Smooth muscle cell (in vitro differentiated cells): Measurements from ENCODE around the gene PCDHB10. TPM values are rescaled to one million over a fixed set of nuclear protein-coding genes. Genes with fewer than 3 reads are reported as not detected.

Experiments
- DNase-seq: peaks from one replicate; lab custom pipeline; 2025; ENCODE audit not compliant: unreplicated experiment; lab: John Stamatoyannopoulos, UW
- H2AFZ ChIP-seq: fragments of 200-600 bp; sonication (generic); 2 replicates; pipeline ENCODE4 v1.6.0; 2016; ENCODE audit warnings: antibody characterized with exemption, low read depth, mild to moderate bottlenecking
- H3F3A ChIP-seq: fragments of 200-600 bp; sonication (generic); 2 replicates; pipeline ENCODE4 v1.6.0; 2017; ENCODE audit warnings: antibody characterized with exemption, low read depth
- H3K27ac ChIP-seq: fragments of 200-600 bp; sonication (generic); 2 replicates; pipeline ENCODE4 v1.5.1; 2016; ENCODE audit warnings: low read depth, mild to moderate bottlenecking
- H3K27me3 ChIP-seq: fragments of 200-600 bp; sonication (generic); 2 replicates; pipeline ENCODE4 v1.6.1; 2016; ENCODE audit warnings: low read depth, mild to moderate bottlenecking
- H3K36me3 ChIP-seq: fragments of 200-600 bp; sonication (generic); 2 replicates; pipeline ENCODE4 v1.5.1; 2016; ENCODE audit warnings: low read depth
- H3K4me1 ChIP-seq: fragments of 200-600 bp; sonication (generic); 2 replicates; pipeline ENCODE4 v1.5.1; 2016; ENCODE audit warnings: low read depth
- H3K4me2 ChIP-seq: fragments of 200-600 bp; sonication (generic); 2 replicates; pipeline ENCODE4 v1.6.0; 2016; ENCODE audit warnings: mild to moderate bottlenecking
- H3K4me3 ChIP-seq: fragments of 200-600 bp; sonication (generic); 2 replicates; pipeline ENCODE4 v1.5.1; 2016; ENCODE audit warnings: mild to moderate bottlenecking
- H3K79me2 ChIP-seq: fragments of 200-600 bp; sonication (generic); 2 replicates; pipeline ENCODE4 v1.6.0; 2016; ENCODE audit warnings: low read depth, mild to moderate bottlenecking
- H3K9ac ChIP-seq: fragments of 200-600 bp; sonication (generic); 2 replicates; pipeline ENCODE4 v1.6.0; 2016; ENCODE audit warnings: low read depth
- H3K9me3 ChIP-seq: fragments of 200-600 bp; sonication (generic); replicated peaks from 2 replicates; pipeline ENCODE4 v1.5.1; 2016; ENCODE audit warnings: low read depth
- H4K20me1 ChIP-seq: fragments of 200-600 bp; sonication (generic); 2 replicates; pipeline ENCODE4 v1.6.0; 2016; ENCODE audit warnings: low read depth
- CTCF ChIP-seq: fragments of 200-600 bp; sonication (generic); IDR thresholded peaks from 2 replicates; pipeline ENCODE4 v1.5.1; 2017; ENCODE audit warnings: borderline replicate concordance, mild to moderate bottlenecking, antibody characterized with exemption; ENCODE audit not compliant: insufficient read depth, poor library complexity, severe bottlenecking
- WGBS: methylation state at CpG from one replicate; pipeline ENCODE4 v1.1.7; 2016; ENCODE audit warnings: low lambda C conversion rate; 5-methylcytosine and 5-hydroxymethylcytosine counted together
- polyA plus RNA-seq: library from polyadenylated mRNA; unstranded; fragments of >200 nt; fragmentation: Nextera tagmentation; extraction: Ambion mirVana; gene quantifications from 2 replicates; pipeline ENCODE4 v1.2.1, GENCODE V29; 2016
- total RNA-seq: library from RNA; depleted of rRNA; stranded (reverse); fragments of >200 nt; gene quantifications from 2 replicates; pipeline ENCODE4 v1.2.3, GENCODE V29; 2014

The PCDHB10 gene
- total RNA-seq (6.4 and 7.4 TPM in 2 replicates), polyA plus RNA-seq (3.3 and 3.4 TPM in 2 replicates)

- no peaks in the 10 kb centered on the region for H4K20me1 ChIP-seq
- H3K4me2 ChIP-seq, result no peak within 1 kb of the TSS
- TF ChIP-seq CTCF, result peak; percentile 41
- H3K27me3 ChIP-seq, result no peaks in the 10 kb centered on the region
- H3K36me3 ChIP-seq, result no peaks in the 10 kb centered on the region
- no peak within 1 kb of the TSS for H3K9ac ChIP-seq
- H3K4me3 ChIP-seq, result peak within 1 kb of the TSS; percentile 26
- DNase-seq, result no peak
- WGBS, result 23% methylated on average over 10 of the region's 10 CpGs
- no peak within 1 kb of the TSS for H2AFZ ChIP-seq
- H3K79me2 ChIP-seq, result no peaks in the 10 kb centered on the region
- H3F3A ChIP-seq, result no peaks in the 10 kb centered on the region
- H3K9me3 ChIP-seq, result peaks cover 6% of the 10 kb centered on the region
- no peaks in the 10 kb centered on the region for H3K4me1 ChIP-seq
- no peak within 1 kb of the TSS for H3K27ac ChIP-seq
Measured at GRCh38 chr5:141192110-141192725, at the start of gene PCDHB10. Gene PCDHB10, plus strand, starts transcription at chr5:141192353. Its CDS starts 200 bp downstream, at chr5:141192553.

- no peak within 1 kb of the TSS for H3K27ac ChIP-seq
- no peaks in the 10 kb centered on the region for H3K4me1 ChIP-seq
- H4K20me1 ChIP-seq, result no peaks in the 10 kb centered on the region
- H3F3A ChIP-seq, result no peaks in the 10 kb centered on the region
- H2AFZ ChIP-seq, result no peak within 1 kb of the TSS
- no peaks in the 10 kb centered on the region for H3K79me2 ChIP-seq
- no peak within 1 kb of the TSS for H3K4me3 ChIP-seq
- no peak within 1 kb of the TSS for H3K9ac ChIP-seq
- no peaks in the 10 kb centered on the region for H3K27me3 ChIP-seq
- WGBS, result 74% methylated on average over 18 of the region's 18 CpGs
- H3K4me2 ChIP-seq, result no peak within 1 kb of the TSS
- DNase-seq, result no peak
- H3K36me3 ChIP-seq, result no peaks in the 10 kb centered on the region
- no peak for TF ChIP-seq CTCF
- peaks cover 14% of the 10 kb centered on the region for H3K9me3 ChIP-seq
Measured at GRCh38 chr5:141149812-141150211, 42.3 kb upstream of the PCDHB10 start, which contains the start of gene PCDHB6. Gene PCDHB6, plus strand, starts transcription at chr5:141150057. Its CDS starts 201 bp downstream, at chr5:141150258.

GRCh38 chr5:141150224-141150992 is 41.7 kb upstream of the PCDHB10 start:
- no peaks in the 10 kb centered on the region for H3K4me1 ChIP-seq
- no peak for DNase-seq
- no peaks in the 10 kb centered on the region for H3F3A ChIP-seq
- TF ChIP-seq CTCF, result no peak
- no peaks in the 10 kb centered on the region for H3K27me3 ChIP-seq
- no peaks in the 10 kb centered on the region for H3K36me3 ChIP-seq
- H4K20me1 ChIP-seq, result no peaks in the 10 kb centered on the region
- no peak overlapping the region for H3K27ac ChIP-seq
- peaks cover 14% of the 10 kb centered on the region for H3K9me3 ChIP-seq
- no peak overlapping the region for H3K4me2 ChIP-seq
- no peak overlapping the region for H2AFZ ChIP-seq
- no peaks in the 10 kb centered on the region for H3K79me2 ChIP-seq
- no peak overlapping the region for H3K9ac ChIP-seq
- H3K4me3 ChIP-seq, result no peak overlapping the region
- WGBS, result 97% methylated on average over 33 of the region's 33 CpGs
